ENCODE data around the gene ABHD17A.
"Not testable (repeated sequence)": the region's sequence is repeated elsewhere in the genome, so short reads cannot be mapped to it uniquely, and the experiment has no call there.

Gene ABHD17A

DNA sequence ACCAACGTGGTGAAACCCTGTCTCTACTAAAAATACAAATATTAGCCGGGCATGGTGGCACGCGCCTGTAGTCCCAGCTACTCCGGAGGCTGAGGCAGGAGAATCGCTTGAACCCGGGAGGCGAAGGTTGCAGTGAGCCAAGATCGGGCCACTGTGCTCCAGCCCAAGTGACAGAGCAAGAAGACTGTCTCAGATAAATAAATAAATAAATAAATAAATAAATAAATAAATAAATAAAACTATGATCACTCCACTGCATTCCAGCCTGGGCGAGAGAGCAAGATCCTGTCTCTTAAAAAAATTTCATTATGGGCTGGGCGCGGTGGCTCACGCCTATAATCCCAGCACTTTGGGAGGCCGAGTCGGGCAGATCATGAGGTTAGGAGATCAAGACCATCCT lies 1.1 kb upstream of the ABHD17A start:
- H2AK5ac ChIP-seq (ENCODE audit: low read length, severe bottlenecking); H3K4ac ChIP-seq (ENCODE audit: low read depth in 1 of 2, low read length in 2 of 2); H3K27ac ChIP-seq (ENCODE audit: low read length, poor library complexity, severe bottlenecking); DNase-seq; H3K27me3 ChIP-seq (ENCODE audit: control insufficient read depth in 1 of 2, insufficient read depth in 1 of 2, low read length in 2 of 2); H3K9me3 ChIP-seq (ENCODE audit: control insufficient read depth, low read length); H2BK5ac ChIP-seq (ENCODE audit: low read depth, low read length, poor library complexity, severe bottlenecking); H2BK12ac ChIP-seq (ENCODE audit: low read length in 2 of 2); H4K8ac ChIP-seq (ENCODE audit: low read length); H3K4me2 ChIP-seq (ENCODE audit: low read length, poor library complexity, severe bottlenecking); H3K14ac ChIP-seq (ENCODE audit: low read length in 2 of 2); H3K9ac ChIP-seq (ENCODE audit: low read length); H2BK120ac ChIP-seq (ENCODE audit: low read depth, low read length); H2AFZ ChIP-seq (ENCODE audit: low read depth, low read length); H3K79me1 ChIP-seq (replicated peaks; ENCODE audit: low read length, poor library complexity, severe bottlenecking); H3K18ac ChIP-seq (ENCODE audit: low read depth in 1 of 2, low read length in 2 of 2); H2BK15ac ChIP-seq (ENCODE audit: low read depth, poor library complexity, severe bottlenecking); H3K4me3 ChIP-seq (ENCODE audit: insufficient read depth in 1 of 2, low read depth in 1 of 2, low read length in 2 of 2); H3K23ac ChIP-seq (ENCODE audit: low read length in 2 of 2); H4K91ac ChIP-seq (ENCODE audit: low read length): not testable (repeated sequence)
- Histone ChIP-seq H3K4me1 (ENCODE audit: control insufficient read depth, insufficient read depth, low read depth, low read length) (peaks cover 27% of the 10 kb centered on the region), H3K36me3 (ENCODE audit: control insufficient read depth in 1 of 2, insufficient read depth in 2 of 2, low read depth in 1 of 2, low read length in 2 of 2) (peaks cover 0 to 13% of the 10 kb centered on the region in 2 experiments)
- 97% methylated on average over 14 of the region's 15 CpGs for WGBS

GRCh38 chr19:1884719-1885334 lies 469 bp downstream of the ABHD17A start:
- H4K8ac ChIP-seq (ENCODE audit: low read length): no peak overlapping the region
- peaks cover 0 to 26% of the 10 kb centered on the region in 2 experiments for H3K36me3 ChIP-seq (ENCODE audit: control insufficient read depth in 1 of 2, insufficient read depth in 2 of 2, low read depth in 1 of 2, low read length in 2 of 2)
- H3K9ac ChIP-seq (ENCODE audit: low read length): peak overlapping the region; percentile 94
- H3K27ac ChIP-seq (ENCODE audit: low read length, poor library complexity, severe bottlenecking): peak overlapping the region; percentile 7
- peak; percentile 37 for DNase-seq
- peak overlapping the region in 1 of 2 experiments; percentile 87 for H3K14ac ChIP-seq (ENCODE audit: low read length in 2 of 2)
- peak overlapping the region; percentile 76 for H4K91ac ChIP-seq (ENCODE audit: low read length)
- H3K4me3 ChIP-seq (ENCODE audit: insufficient read depth in 1 of 2, low read depth in 1 of 2, low read length in 2 of 2): peak overlapping the region; percentile 90 to 91
- peak overlapping the region; percentile 68 for H2BK120ac ChIP-seq (ENCODE audit: low read depth, low read length)
- H3K18ac ChIP-seq (ENCODE audit: low read depth in 1 of 2, low read length in 2 of 2): peak overlapping the region; percentile 80 to 91
- no peak overlapping the region for H2BK15ac ChIP-seq (ENCODE audit: low read depth, poor library complexity, severe bottlenecking)
- H3K27me3 ChIP-seq (ENCODE audit: control insufficient read depth in 1 of 2, insufficient read depth in 1 of 2, low read length in 2 of 2): no peaks in the 10 kb centered on the region
- peak overlapping the region in 1 of 2 experiments; percentile 85 for H3K23ac ChIP-seq (ENCODE audit: low read length in 2 of 2)
- H3K79me1 ChIP-seq (replicated peaks; ENCODE audit: low read length, poor library complexity, severe bottlenecking): peaks cover 9% of the 10 kb centered on the region
- no peak overlapping the region for H2BK5ac ChIP-seq (ENCODE audit: low read depth, low read length, poor library complexity, severe bottlenecking)
- peak overlapping the region; percentile 68 for H3K4me2 ChIP-seq (ENCODE audit: low read length, poor library complexity, severe bottlenecking)
- under 1% methylated on average over 35 of the region's 56 CpGs for WGBS
- H3K4me1 ChIP-seq (ENCODE audit: control insufficient read depth, insufficient read depth, low read depth, low read length): peaks cover 29% of the 10 kb centered on the region
- H3K4ac ChIP-seq (ENCODE audit: low read depth in 1 of 2, low read length in 2 of 2): peak overlapping the region; percentile 89 to 98
- H3K9me3 ChIP-seq (ENCODE audit: control insufficient read depth, low read length): no peaks in the 10 kb centered on the region
- H2AFZ ChIP-seq (ENCODE audit: low read depth, low read length): no peak overlapping the region
- peak overlapping the region in 1 of 2 experiments; percentile 25 for H2BK12ac ChIP-seq (ENCODE audit: low read length in 2 of 2)
- no peak overlapping the region for H2AK5ac ChIP-seq (ENCODE audit: low read length, severe bottlenecking)

DNA sequence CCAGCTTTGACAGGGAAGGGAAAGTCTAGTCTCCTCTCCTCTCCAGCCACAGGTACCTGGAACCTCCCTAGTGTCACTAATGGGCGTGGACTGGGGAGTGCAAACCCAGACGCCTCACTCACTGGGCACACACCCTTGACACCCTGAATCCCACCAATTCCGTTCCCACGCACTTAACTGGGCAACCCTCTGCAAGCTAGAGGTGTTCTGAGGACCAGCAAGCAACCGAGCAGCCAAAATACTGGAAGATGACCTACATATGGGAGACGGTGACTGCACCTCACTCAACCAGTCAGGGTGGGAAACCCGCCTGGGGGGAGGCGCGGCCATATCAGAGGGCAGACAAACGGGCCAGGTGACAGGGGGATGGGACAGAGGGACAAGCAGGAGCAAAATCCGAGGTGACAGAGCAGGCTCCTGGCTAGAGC lies 991 bp downstream of the ABHD17A start:
- Histone ChIP-seq H2BK120ac (ENCODE audit: low read depth, low read length) (no peak overlapping the region), H3K14ac (ENCODE audit: low read length in 2 of 2) (no peak overlapping the region), H3K9ac (ENCODE audit: low read length) (peak overlapping the region; percentile 94), H2AFZ (ENCODE audit: low read depth, low read length) (no peak overlapping the region), H3K4ac (ENCODE audit: low read depth in 1 of 2, low read length in 2 of 2) (peak overlapping the region; percentile 5 to 56), H3K4me1 (ENCODE audit: control insufficient read depth, insufficient read depth, low read depth, low read length) (peaks cover 29% of the 10 kb centered on the region), H2BK15ac (ENCODE audit: low read depth, poor library complexity, severe bottlenecking) (no peak overlapping the region), H3K79me1 (replicated peaks; ENCODE audit: low read length, poor library complexity, severe bottlenecking) (peaks cover 9% of the 10 kb centered on the region), H3K27me3 (ENCODE audit: control insufficient read depth in 1 of 2, insufficient read depth in 1 of 2, low read length in 2 of 2) (no peaks in the 10 kb centered on the region), H3K18ac (ENCODE audit: low read depth in 1 of 2, low read length in 2 of 2) (peak overlapping the region; percentile 4 to 91), H3K27ac (ENCODE audit: low read length, poor library complexity, severe bottlenecking) (no peak overlapping the region), H2BK12ac (ENCODE audit: low read length in 2 of 2) (no peak overlapping the region), H2AK5ac (ENCODE audit: low read length, severe bottlenecking) (no peak overlapping the region), H4K8ac (ENCODE audit: low read length) (no peak overlapping the region), H3K4me2 (ENCODE audit: low read length, poor library complexity, severe bottlenecking) (peak overlapping the region; percentile 68), H4K91ac (ENCODE audit: low read length) (no peak overlapping the region), H2BK5ac (ENCODE audit: low read depth, low read length, poor library complexity, severe bottlenecking) (no peak overlapping the region), H3K36me3 (ENCODE audit: control insufficient read depth in 1 of 2, insufficient read depth in 2 of 2, low read depth in 1 of 2, low read length in 2 of 2) (peaks cover 0 to 26% of the 10 kb centered on the region in 2 experiments), H3K4me3 (ENCODE audit: insufficient read depth in 1 of 2, low read depth in 1 of 2, low read length in 2 of 2) (peak overlapping the region; percentile 90 to 91), H3K23ac (ENCODE audit: low read length in 2 of 2) (peak overlapping the region in 1 of 2 experiments; percentile 54), H3K9me3 (ENCODE audit: control insufficient read depth, low read length) (no peaks in the 10 kb centered on the region)
- DNase-seq: no peak
- 19% methylated on average over 11 of the region's 11 CpGs for WGBS

GRCh38 chr19:1883784-1884183 lies 1.5 kb downstream of the ABHD17A start:
- Histone ChIP-seq H2BK120ac (ENCODE audit: low read depth, low read length) (no peak overlapping the region), H2BK12ac (ENCODE audit: low read length in 2 of 2) (no peak overlapping the region), H3K4me1 (ENCODE audit: control insufficient read depth, insufficient read depth, low read depth, low read length) (peaks cover 29% of the 10 kb centered on the region), H3K9me3 (ENCODE audit: control insufficient read depth, low read length) (no peaks in the 10 kb centered on the region), H3K4ac (ENCODE audit: low read depth in 1 of 2, low read length in 2 of 2) (peak overlapping the region; percentile 3 to 25), H2AFZ (ENCODE audit: low read depth, low read length) (no peak overlapping the region), H3K23ac (ENCODE audit: low read length in 2 of 2) (peak overlapping the region in 1 of 2 experiments; percentile 54), H3K27me3 (ENCODE audit: control insufficient read depth in 1 of 2, insufficient read depth in 1 of 2, low read length in 2 of 2) (no peaks in the 10 kb centered on the region), H4K8ac (ENCODE audit: low read length) (no peak overlapping the region), H3K79me1 (replicated peaks; ENCODE audit: low read length, poor library complexity, severe bottlenecking) (peaks cover 9% of the 10 kb centered on the region), H4K91ac (ENCODE audit: low read length) (no peak overlapping the region), H3K36me3 (ENCODE audit: control insufficient read depth in 1 of 2, insufficient read depth in 2 of 2, low read depth in 1 of 2, low read length in 2 of 2) (peaks cover 0 to 29% of the 10 kb centered on the region in 2 experiments), H2BK15ac (ENCODE audit: low read depth, poor library complexity, severe bottlenecking) (no peak overlapping the region), H3K14ac (ENCODE audit: low read length in 2 of 2) (no peak overlapping the region), H3K9ac (ENCODE audit: low read length) (peak overlapping the region; percentile 94), H3K18ac (ENCODE audit: low read depth in 1 of 2, low read length in 2 of 2) (no peak overlapping the region), H3K4me2 (ENCODE audit: low read length, poor library complexity, severe bottlenecking) (peak overlapping the region; percentile 68), H3K27ac (ENCODE audit: low read length, poor library complexity, severe bottlenecking) (no peak overlapping the region), H2AK5ac (ENCODE audit: low read length, severe bottlenecking) (no peak overlapping the region), H2BK5ac (ENCODE audit: low read depth, low read length, poor library complexity, severe bottlenecking) (no peak overlapping the region), H3K4me3 (ENCODE audit: insufficient read depth in 1 of 2, low read depth in 1 of 2, low read length in 2 of 2) (peak overlapping the region in 1 of 2 experiments; percentile 91)
- 78% methylated on average over 7 of the region's 8 CpGs for WGBS
- no peak for DNase-seq
